Measurements from ENCODE around the gene DMAC2.

DNA sequence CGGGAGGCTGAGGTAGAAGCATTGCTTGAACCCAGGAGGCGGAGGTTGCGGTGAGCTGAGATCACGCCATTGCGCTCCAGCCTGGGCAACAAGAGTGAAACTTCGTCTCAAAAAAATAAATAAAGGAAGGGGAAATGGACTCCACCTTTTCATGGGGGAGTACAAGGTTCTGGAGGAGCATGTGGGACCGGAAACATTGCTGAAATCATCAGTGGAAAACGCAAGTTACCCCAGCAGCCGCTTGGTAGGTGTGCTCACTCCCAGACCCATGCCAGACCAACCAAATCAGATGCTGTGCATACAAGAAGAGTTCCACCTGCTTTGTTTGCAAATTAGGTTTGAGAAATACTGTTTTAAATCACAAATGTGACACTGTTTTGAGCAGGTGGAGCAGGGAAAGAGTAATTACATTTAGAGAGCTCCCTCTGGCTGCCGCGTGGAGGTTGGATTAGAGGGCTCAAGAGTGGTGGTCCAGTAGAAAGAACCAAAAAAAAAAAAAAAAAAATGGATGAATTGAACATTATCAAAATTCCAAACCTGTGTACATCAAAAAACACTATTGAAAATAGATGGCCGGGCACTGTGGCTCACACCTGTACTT is 8.1 kb upstream of the DMAC2 start:
- TF ChIP-seq CTCF (IDR thresholded peaks at IDR 0.05) (no peak), POLR2A (IDR thresholded peaks at IDR 0.05) (no peak)

Measured in lower leg skin (tissue), 3 donors.